HPDE6-E6E7 (cell line): ENCODE measurements around the gene ZNF165.
"Not testable (repeated sequence)": the region's sequence is repeated elsewhere in the genome, so short reads cannot be mapped to it uniquely, and the experiment has no call there.

ENCODE experiments used
- DNase-seq: peaks from one replicate; pipeline ENCODE4 v3.0.0; 2011; ENCODE audit warnings: missing footprints; ENCODE audit errors: extremely low spot score

ZNF165 gene

DNA sequence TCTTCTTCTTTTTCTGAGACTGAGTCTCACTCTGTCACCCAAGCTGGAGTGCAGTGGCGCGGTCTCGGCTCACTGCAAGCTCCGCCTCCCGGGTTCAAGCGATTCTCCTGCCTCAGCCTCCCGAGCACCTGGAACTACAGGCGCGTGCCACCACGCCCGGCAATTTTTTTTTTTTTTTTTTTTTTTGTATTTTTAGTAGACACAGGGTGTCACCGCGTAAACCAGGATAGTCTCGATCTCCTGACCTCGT, at the start of gene ZNF165:
Gene ZNF165, plus strand, starts transcription at position 188 of the 250 bp plus-strand sequence. CDS start 4,913 bp downstream, outside the sequence.
- DNase-seq = not testable (repeated sequence)

DNA sequence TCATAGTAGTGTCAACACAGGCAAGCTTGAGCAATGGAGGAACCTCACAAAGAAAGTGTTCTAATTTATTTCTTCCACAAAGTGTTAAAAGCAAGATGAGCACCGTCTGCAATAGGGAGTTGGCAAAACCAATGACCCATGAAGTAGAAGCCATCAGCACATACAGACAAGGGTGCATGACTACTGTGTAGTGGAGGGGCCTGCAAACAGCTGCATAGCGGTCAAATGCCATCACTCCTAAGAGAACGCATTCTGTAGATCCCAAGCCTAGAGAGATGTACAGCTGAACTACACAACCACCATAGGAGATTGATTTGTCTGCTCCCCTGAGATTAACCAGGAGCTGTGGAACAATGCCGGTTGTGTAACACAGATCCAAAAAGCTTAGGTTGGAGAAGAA, 26.8 kb upstream of the ZNF165 start:
- no peak for DNase-seq

DNA sequence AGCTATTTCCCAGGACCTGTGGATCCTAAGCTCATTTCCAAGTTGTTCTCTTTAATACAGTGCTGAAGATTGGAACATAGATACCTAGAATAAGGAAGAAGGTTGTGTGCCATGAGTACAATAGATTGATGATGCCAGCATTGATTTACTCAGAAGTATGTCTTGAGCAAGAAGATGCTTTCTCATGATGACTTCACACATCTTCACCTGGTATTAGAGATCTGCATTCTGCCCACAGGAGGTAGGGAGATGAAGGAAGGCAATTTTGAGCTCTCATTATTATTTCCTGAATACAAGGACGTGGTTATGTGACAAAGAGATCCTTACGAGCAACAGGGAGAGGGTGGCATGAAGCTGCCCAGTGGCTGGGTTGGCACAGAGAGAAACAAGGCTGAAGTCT, 20.0 kb upstream of the ZNF165 start:
- no peak for DNase-seq

DNA sequence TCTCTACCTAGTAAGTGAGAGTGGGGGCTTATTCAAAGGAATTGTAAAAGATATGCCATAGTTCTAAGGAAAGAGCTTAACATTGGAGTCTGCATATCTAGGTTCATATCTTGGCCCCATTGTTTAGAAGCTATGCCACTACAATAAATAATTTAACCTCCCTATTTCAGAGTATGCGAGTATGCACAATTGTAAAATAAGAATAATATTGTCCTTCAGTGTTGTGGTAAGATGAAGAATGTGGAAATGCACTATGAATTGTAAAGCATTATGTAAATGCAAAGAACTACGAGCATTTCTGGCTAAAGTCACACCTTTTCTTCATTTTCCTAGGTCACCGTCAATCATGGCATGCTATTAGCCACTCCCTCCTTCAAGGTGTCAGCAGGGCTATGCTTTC, 16.1 kb upstream of the ZNF165 start:
- no peak for DNase-seq

DNA sequence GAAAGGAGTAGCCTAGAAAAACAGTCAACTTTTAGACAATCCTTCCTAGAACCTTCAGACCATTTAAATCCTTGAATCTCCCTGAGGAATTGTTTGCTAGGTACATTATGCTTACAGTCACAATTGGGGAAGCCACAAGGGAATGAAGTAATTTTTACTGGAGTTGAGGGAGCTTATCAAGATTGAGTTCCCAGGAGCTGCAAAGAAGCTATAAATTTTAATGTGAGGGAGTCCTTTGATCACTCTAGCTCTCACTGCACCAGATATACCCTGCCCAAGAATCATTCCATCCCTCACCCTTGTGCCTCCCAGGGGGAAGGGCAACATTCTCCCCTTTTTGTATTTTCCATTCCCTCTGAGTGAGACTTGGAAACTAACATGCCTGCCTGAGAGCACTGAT, 12.3 kb upstream of the ZNF165 start:
- no peak for DNase-seq

DNA sequence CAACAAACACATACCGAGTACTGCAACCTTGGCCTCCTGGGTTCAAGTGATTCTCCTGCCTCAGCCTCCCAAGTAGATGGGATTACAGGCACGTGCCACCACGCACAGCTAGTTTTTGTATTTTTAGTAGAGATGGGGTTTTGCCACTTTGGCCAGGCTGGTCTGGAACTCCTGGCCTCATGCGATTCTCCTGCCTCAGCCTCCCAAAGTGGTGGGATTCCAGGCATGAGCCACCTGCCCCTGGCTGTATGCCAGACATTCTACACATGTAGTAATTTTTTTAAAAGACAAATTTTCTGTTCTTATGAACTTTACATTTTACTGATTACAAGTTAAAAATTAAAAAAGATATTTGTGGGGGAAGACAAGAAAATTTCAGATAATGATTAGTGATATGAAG, 9.4 kb upstream of the ZNF165 start:
- not testable (repeated sequence) for DNase-seq

DNA sequence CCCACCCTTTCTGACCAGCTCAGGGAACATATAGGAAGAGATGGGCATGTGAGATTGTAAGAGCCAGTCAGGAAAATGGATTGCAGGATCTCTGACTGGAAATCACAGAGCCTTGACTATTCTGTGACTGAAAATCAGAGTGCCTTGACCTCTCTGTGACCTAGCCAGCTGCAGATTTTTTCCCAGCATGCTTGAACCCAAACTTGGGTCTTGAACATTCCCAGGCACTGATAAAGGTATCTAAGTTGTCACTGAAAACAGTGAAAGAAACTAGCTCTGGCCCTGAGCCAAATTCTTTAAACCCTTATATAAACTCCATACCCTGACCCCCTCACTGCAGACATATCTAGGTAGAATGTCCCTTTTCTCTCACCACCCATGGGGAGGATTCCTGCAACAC, 2.3 kb upstream of the ZNF165 start:
- no peak for DNase-seq

DNA sequence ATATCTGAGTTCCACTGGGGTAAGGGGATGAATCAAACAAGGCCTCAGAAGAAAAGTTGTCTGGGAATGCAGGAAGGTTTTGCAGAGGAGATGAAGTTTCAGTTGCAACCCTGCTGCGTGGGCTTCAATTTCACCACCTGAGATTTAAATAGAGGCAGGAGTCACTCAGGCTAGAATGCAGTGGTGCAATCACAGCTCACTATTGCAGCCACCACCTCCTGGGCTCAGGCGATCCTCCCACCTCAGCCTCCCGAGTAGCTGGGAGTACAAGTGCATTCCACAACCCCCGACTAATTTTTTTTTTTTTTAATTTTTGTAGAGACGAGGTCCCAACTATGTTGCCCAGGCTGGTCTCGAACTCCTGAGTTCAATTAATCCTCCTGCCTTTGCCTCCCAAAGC, 1.5 kb upstream of the ZNF165 start:
- no peak for DNase-seq

DNA sequence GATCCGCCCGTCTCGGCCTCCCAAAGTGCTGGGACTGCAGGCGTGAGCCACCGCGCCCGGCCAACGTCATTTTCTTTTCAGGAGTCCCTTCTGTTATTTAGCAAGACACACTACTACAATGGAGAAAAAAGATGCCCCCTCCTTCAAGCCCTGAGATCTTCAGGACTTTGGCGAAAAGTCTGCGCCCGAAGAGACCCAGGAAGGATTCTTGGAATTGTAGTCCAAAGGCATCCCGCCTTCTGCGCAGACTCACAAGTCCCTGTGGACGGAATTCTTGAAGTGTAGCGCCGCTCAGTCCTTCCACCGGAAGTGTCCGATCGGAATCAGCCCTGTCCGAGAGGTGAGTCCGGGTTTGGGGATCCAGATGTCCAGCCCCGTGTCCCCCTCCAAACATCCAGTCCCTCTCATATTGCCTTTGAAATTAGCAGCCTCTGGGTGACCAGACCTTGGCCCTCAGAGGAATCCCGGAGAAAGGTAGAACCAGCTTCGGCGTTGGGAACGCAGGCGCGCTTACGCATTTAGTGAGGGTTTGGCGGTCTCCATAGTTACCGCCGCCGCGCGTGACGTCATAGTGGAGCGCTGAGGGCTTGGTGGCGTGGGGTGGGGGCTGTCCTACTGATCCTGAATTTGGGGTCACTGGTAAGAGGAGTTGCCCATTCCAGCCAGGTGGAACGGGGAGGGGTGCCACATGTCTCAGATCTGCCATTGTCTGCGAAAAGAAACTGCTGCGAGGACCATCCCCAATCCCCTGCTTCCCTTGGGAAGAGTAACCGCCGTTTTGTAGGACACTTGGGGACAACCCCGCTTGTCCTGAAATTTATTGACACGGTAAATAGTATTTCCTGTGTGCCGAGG, 490 bp downstream of the ZNF165 start:
- DNase-seq = peak; percentile 85

DNA sequence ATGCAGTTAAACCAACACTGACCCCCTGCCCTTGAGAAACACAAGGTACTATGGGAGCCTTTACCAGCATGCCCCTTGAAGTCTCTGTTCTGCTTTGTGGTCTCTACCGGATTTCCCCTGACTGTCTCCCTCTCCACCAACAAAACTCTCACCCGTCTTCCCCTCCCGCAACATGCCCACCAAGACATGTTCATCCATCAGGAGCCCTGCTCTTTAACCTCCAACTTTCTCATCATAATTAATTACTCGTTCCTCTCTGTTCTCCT, 1.1 kb downstream of the ZNF165 start:
- no peak for DNase-seq

DNA sequence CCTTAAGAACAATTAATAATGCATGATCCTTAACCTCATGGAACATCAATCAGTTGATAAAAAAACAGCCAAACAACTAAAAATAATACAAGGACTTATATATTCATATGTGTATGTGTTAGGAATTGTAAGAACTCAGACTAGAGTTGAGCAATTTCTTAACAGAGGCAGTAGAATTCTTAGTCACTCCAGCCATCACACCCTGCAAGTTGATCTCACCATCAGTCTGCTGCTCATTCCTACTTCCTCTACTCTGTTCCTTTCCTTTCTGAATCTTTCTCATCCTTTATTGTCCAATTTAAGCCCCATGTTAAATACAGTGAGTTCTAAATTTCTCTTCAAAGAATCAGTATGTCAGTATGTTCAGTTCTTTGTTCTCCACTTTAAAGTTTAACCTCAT, 2.6 kb downstream of the ZNF165 start:
- DNase-seq = no peak

DNA sequence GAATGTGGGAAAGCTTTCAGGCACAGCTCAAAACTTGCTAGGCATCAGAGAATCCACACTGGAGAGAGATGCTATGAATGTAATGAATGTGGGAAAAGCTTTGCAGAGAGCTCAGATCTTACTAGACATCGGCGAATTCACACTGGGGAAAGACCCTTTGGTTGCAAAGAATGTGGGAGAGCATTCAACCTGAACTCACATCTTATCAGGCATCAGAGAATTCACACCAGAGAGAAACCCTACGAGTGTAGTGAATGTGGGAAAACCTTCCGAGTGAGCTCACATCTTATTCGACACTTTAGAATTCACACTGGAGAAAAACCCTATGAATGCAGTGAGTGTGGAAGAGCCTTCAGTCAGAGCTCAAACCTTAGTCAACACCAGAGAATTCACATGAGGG, 8.7 kb downstream of the ZNF165 start:
- DNase-seq = no peak

DNA sequence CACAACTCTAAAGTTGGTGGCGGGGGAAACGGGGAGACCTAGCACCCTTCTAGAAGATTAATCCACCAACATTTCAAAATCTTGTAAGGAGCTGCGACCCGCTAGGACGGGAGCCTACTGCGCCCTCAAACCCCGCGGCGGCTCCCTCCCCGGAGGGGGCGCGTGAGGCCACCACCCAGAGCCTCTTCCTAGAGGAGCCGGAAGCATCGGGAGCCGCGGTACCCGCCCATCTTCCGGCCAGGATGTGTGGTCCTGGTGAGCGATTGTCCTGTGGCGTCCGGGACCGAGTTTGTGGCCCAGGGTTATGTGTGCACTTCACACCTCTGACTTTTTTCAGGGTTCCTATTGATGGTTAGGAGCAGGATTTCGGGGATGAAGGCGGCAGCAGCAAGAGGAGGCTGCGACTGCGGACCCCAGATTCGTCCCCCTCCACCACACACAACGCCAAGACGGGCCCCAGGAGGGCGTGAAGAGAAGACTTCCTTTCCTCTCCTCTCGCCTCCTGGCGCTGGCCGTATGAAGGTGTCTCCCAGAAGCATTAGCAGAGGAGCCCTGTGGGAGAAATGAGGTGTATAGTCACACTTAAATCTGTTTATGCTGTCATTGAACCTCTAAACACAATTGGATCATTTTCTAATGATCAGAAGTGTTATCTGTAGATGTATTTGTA, 10.7 kb downstream of the ZNF165 start:
- DNase-seq = no peak

DNA sequence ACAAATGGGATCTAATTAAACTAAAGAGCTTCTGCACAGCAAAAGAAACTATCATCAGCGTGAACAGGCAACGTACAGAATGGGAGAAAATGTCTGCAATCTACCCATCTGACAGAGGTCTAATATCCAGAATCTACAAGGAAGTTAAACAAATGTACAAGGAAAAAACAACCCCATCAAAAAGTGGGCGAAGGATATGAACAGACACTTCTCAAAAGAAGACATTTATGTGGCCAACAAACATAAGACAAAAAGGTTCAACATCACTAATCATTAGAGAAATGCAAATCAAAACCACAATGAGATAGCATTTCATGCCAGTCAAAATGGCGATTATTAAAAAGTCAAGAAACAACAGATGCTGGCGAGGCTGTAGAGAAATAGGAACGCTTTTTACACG, 21.9 kb downstream of the ZNF165 start:
- DNase-seq = not testable (repeated sequence)

DNA sequence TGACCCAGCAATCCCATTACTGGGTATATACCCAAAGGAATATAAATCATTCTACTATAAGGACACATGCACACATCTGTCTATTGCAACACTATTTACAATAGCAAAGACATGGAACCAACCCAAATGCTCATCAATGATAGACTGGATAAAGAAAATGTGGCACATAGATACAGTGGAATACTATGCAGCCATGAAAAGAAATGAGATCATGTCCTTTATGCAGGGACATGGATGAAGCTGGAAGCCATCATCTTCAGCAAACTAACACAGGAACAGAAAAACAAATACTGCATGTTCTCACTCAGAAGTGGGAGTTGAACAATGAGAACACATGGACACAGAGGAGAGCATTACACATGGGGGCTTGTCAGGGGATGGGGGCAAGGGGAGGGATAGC, 22.3 kb downstream of the ZNF165 start:
- not testable (repeated sequence) for DNase-seq

DNA sequence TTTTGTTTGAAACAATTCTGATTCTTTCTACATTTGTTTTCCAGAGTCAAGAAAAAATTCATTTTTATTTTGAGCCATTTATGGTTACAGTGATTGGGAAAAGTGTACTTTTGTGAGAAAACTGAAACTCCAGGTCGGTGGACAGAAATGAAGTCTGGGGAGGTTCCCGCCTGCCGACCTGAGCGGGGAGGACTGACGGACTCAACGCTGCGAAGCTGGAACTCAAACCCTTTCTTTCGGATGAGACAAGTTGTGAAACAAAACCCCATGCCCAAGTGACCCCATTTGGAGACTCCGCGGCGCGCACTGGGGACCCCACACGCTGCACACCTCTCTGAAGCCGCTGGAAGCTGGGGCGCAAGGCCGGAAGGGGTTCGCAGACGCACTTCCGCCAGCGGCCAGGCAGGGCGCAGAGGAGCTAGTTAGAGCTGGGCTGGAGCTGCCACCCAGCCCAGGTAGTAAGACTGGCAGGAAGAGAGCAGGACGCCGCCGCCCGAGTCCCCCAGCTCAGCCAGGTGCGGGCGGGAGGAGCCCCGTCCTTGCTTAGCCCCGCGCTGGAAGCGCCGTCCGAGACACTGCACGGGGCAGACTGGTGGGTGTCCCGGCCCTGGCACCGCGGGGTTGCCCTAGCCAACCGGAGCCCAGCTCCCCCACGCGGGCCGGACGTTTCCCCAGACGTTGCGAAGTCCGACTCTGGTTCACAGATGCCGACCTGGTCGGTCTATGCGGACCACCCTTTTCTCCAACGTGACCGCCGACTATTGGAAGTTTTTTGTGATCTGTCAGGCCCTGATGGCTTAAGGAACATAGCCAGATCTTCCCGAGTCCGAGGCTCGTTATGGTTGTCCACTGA, 24.2 kb downstream of the ZNF165 start:
- peak; percentile 91 for DNase-seq

DNA sequence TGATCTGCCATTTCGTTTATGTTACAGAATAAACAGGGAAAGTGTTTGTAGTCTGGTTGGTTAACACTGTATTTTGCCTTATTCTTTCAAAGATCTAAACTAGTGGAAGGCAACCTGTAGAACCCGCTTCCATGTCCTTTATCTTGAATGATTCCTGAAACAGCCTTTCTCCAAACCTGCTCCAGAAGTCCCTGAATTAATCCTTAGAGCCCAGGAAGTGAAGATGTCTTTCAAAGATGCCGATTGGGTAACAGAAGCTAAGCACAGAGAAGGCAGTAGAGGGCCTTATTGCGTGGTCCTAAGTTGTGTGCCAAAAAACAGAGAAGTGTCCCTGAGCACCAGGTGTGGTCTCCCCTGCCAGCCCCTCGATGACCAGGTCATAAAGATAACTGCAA, 24.9 kb downstream of the ZNF165 start:
- no peak for DNase-seq

DNA sequence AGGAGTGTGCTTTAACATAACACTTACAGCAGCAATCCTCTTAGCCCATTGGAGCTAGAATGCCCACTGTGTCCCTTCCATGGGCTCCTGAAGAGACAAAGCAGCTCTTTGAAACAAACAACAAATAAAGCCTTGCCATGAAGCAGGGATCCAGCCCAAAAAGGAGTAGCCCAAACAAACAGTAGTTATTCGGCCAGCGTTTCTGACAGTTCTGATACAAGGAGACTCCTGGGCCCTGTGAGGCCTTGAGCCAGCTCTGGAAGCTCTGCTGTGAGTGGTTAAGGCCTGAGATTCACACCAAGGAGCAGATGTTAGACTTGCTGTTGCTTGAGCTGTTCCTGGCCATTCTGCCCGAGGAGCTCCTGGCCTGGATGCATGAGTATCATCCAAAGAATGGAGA, 27.1 kb downstream of the ZNF165 start:
- no peak for DNase-seq

DNA sequence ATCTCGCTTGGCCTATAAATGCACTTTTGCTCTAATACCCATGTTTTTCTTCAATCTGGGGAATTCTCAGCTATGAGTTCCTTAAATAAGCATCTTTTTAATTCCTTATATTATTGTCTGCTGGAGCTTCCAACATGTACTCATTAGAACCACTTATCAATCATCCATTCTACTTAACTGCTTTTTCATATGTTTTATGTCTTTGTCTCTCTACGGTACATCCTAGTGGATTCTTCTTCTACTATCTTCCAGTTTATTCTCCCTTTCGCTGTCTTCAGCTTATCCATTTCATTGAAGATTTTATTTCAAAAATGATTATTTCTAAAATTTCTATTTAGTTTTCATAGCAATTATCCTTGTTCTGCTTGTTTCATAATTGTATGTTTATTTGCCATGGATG, 31.6 kb downstream of the ZNF165 start:
- no peak for DNase-seq

DNA sequence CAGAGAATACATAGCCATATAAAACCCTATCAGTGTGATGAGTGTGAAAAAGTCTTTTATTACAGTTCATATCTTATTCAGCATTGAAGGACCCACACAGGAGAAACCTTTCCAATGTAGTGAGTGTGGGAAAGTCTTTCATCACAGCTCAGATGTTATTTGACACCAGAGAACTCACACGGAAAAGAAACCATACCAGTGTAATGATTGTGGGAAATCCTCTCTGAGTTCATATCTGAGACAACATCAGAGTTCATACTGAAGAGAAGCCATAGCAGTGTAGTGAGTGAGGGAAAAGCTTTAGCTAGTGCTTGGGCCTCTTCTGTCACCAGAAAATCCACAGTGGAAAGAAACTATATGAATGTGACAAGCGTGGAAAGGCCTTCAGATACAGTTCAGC, 35.4 kb downstream of the ZNF165 start:
- DNase-seq = no peak

DNA sequence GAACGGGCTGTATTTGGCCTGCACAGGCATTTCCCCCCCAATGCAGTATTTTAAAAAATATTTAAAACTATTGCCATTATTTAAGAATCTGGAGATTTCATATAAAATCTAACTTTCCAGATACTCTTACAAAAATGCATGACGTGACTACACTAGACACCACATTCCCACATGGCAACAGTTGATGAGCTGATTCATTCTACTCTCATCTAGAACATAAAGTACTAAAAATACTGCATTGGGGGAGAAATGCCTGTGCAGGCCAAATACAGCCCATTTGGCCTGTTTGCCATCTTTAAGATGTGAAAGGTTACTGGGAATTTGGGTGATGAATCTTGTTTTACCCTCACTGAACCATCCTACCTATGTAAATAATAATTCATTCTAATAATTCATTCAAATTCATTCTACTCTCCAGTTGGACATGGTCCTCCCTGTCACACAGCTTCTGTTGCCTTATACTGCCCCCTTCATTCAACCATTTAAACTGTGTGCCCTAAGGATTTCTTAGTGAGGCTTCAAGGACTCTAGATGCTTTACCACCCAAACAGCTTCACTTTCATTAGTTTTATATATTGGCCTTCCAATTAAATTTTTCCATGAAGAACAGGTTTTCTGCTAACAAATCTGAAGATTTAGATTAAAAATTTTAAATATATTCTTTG, 37.1 kb downstream of the ZNF165 start:
- DNase-seq = no peak

DNA sequence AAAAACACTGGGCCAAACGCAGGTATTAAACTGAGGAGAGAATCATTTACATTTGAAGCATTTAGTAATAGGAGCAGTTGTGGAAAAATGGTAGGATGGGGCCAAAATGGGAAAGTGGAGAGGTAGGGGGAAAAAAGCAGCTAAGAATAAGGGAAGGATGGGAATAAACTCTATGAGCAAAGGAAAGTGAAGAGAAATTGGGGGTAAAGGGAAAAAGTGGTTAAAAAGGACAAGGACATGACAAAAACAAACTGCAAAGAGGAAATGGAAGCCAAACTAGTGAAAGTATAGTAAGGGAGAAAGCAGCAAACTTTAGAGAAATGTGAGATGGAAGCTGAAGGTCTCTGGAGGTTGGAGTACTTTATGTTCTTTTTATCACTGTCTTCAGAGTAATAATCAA, 37.8 kb downstream of the ZNF165 start:
- DNase-seq = no peak
